GM10266 (cell line): ENCODE data around the gene DACH1.

Experiments used
- DNase-seq: peaks from one replicate; pipeline ENCODE4 v3.0.0; 2012; ENCODE audit errors: extremely low spot score
- CTCF ChIP-seq: IDR thresholded peaks from 2 replicates; pipeline ENCODE4 v1.5.1; 2012; ENCODE audit warnings: mild to moderate bottlenecking, low read depth; ENCODE audit not compliant: control insufficient read depth, insufficient read depth; ENCODE audit errors: missing control alignments

Gene DACH1

GRCh38 chr13:71880753-71881541 lies 13.9 kb upstream of the DACH1 start:
- TF ChIP-seq CTCF: no peak
- no peak for DNase-seq

GRCh38 chr13:71879808-71880344 lies 12.9 kb upstream of the DACH1 start:
- no peak for TF ChIP-seq CTCF
- no peak for DNase-seq

- TF ChIP-seq CTCF: peak; percentile 60
- peak; percentile 44 for DNase-seq
These were observed 12.1 kb upstream of the DACH1 start for GRCh38 chr13:71879129-71879535.

GRCh38 chr13:71877256-71877653 lies 10.3 kb upstream of the DACH1 start:
- TF ChIP-seq CTCF: no peak
- no peak for DNase-seq

- no peak for DNase-seq
- no peak for TF ChIP-seq CTCF
These were observed 9.7 kb upstream of the DACH1 start for GRCh38 chr13:71876648-71877255.

GRCh38 chr13:71875823-71876222 lies 8.8 kb upstream of the DACH1 start:
- DNase-seq: no peak
- TF ChIP-seq CTCF: no peak

- DNase-seq: no peak
- TF ChIP-seq CTCF: no peak
These were observed 7.5 kb upstream of the DACH1 start for GRCh38 chr13:71874458-71874857.
